Medulla oblongata (tissue), 1 donor: Measurements from ENCODE around the gene PYGB.

Source experiments
- DNase-seq: peaks from one replicate; pipeline ENCODE4 v3.0.0-alpha.2; 2015; ENCODE audit errors: extremely low spot score

PYGB gene

DNA sequence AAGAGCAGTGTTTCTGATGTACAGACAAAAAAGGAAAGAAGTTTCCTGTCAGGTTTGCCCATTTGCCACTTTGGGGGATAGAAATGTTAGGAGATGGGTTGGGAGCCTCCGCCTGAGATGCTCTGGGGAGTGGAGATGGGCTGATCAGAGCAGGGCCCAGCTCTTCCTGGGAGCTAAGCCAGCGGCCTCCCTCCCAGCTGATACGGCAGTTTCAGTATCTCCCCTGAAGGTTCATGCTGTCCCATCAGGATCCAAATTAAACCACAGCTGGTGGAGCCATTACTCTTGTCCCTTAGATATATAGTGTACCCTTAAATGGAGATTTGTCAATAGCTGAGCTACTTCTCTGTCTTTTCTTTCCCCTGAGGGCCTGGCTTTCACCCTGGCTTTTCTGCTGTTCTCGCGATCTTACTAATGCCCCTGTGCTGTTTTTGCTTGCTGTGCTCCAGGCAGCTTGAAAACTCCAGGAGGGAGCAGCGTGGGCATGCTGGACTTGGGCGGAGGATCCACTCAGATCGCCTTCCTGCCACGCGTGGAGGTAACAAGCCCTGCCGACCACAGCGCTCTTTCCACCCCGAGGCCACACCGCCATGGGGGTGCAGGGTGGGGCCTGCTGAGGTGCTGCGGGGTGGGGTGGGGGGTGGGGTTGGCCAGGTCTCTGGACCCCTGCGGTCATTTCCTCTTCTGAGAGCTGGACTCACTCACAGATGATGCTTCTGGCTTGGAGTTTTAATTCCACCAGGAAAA lies 31.5 kb upstream of the PYGB start:
- no peak for DNase-seq

DNA sequence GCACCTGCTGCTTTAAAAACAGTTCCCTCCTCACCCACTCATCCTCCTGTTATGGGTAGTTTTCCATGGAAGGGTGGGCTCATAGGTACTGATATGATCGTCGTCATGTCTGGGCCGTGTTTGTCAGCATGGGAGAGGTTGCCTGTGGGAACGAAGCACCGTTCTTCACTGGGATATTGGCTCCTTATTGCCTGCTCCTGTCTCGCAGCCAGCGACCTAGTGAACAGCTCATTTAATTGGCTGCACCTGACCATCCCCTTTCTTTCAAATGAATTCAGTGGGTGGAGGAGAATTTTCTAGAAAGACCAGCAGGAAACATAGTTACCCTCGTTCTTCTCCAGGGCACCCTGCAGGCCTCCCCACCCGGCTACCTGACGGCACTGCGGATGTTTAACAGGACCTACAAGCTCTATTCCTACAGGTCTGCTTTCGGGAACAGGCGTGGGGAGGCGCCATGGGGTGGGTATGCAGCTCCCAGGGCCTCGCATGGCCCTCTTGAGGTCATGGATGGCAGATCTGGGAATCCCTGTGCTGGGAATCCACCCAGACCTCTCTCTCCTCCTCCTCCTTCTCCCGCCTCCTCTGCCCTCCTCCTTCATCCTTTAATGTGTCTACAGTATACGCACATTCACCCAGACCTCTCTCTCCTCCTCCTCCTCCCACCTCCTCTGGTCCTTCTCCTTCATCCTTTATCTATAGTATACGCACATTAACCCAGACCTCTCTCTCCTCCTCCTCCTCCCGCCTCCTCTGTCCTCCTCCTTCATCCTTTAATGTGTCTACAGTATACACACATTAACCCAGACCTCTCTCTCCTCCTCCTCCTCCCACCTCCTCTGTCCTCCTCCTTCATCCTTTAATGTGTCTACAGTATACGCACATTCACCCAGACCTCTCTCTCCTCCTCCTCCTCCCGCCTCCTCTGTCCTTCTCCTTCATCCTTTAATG lies 30.4 kb upstream of the PYGB start:
- no peak for DNase-seq

DNA sequence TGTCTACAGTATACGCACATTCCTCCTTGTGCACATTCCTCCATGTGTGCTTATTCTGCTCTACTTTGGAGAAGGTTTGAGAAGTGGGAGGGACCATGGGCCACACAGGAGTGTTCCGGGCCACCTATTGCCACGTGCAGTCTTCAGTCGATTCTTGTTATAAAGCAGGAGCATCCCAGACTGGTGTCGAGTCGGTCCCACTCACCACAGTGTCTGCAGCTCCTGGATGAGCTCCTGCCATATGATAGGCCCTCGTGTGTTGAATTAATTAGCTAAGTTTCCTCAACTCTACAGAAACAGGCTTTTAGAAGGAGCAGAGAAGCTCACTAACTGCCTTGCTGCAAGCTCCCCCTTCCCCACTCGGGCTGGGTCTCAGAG lies 29.8 kb upstream of the PYGB start:
- DNase-seq = no peak

DNA sequence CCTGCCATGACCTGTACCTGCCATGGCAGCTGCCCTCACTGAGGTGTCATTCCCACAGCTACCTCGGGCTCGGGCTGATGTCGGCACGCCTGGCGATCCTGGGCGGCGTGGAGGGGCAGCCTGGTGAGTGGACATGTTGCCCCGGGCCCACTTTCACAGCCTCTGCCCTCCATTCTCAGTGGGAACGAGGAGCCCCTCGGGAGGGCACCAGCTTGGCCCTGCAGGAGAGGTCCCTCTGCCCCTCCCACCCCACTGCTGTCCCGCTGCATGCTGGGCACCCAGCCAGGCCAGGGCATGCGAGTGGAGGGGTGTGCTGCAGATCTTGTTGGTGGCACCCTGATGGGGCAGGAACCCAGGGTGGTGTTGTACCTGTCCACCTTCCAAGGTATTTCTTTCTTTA lies 29.4 kb upstream of the PYGB start:
- DNase-seq = no peak

DNA sequence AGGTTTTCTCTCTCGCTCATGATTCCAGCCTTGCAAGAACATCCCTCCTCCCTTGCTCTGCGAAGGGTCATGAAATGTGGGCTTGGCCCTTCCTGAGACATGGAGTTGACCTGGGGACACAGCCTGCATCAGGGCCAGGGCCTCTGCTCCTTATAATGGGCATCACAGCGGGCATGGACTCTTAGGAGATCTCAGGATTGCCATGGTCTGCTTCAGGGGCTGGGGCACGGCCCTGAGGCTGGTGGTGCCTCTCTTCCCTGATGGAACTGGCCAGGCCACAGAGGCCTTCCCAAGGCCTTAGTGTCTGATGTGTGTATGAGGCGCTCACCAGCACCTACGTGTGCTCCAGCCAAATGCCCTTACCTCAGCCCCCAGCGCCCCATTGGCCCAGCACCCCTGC lies 28.5 kb upstream of the PYGB start:
- DNase-seq = no peak

DNA sequence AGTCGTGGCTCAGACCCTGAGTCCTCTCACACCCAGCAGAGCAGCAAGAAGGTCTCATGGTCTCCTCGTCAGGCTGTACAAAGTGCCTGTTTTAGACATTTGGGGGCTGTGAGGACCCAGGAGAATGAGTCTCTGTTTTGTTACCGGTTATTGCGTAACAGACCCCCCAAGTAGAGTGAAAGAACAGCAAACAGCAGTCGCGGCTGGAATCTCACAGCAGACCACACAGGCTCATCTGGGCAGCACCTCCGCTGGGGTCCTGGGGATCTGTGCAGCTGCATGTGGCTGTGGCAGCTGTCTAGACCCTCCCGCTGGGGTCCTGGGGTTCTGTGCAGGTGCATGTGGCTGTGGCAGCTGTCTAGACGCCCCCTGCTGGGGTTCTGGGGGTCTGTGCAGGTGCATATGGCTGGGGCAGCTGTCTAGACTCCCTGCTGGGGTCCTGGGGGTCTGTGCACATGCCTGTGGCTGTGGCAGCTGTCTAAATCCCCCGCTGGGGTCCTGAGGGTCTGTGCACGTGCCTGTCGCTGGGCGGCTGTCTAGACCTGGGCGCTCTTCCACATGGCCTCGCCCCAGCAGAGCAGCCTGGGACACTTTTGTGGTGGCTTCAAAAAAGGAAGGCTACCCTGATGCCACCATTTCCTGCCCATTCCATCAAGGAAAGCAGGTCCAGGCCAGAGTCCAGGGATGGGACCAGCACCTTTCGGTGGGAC lies 27.7 kb upstream of the PYGB start:
- DNase-seq = no peak

DNA sequence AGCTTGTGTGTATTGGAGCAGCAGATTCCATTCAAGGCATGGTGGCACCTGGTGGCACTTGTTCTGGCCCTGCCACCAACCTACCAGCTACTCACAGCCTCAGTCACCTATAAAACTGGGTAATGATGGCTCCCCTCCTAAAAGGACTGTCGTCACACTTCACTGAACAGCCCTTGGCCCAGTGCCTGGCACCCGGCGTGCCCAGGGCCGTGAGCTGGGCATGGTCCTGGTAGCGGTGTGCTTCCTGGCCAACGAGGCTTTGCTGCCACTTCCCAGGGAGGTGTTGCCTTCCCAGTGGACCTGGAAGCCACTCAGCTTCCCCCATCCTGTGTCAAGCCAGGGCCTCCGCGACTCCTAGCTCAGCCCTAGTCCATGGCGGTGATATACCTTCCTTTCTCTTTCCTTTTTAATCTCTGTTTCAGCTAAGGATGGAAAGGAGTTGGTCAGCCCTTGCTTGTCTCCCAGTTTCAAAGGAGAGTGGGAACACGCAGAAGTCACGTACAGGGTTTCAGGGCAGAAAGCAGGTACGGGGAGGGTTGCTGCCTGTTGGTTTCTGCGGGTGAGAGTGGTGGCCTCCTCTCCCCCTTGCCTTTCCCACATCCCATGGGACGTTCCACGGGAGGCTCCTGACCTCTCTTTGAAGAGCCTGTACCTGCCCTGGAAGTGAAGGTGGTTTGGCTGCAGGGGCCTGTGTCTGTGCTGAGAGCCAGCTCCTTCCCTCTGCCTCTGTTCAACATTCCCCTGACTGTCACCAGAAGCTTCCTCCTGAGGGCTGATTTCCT lies 26.9 kb upstream of the PYGB start:
- no peak for DNase-seq

DNA sequence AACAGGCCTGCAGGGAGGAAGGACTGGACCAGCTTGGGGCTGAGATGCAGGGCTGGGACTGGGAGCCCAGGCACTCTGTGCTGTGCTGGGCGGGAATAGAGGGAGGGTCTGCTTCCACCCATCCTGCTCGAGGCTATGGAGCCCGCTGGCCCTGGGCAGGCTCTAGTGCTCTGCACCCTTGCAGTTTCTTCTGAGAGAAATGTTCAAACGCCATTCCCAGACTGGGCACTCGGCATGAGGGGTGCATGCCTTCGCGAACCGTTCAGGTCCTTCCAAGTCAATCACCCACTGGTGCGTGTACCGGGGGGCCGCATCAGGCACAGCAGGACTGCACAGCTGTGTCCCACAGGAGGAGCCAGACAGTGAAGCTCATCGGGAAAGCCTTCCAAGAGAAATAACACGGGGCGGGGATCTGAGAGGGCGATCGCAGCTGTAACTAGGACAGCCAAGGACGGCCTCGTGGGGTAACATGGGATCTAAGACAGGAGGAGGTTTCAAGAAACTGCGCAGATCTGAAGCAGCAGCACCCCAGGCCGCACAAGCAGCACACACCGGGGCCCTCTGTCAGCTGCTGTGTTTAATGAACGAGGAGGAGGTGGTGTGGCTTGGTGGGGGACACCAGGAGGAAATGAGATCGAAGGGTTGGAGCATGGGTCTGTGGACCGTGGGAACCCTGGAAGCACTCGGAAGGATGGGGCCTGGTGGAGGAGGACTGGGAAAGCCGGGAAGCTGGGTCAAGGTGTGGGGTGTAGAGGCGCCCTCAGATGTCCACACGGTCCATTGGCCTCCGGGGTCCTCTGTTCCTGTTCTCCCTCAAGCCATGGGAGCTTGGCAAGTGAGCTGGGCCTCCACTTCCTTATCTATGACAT lies 26.1 kb upstream of the PYGB start:
- no peak for DNase-seq

DNA sequence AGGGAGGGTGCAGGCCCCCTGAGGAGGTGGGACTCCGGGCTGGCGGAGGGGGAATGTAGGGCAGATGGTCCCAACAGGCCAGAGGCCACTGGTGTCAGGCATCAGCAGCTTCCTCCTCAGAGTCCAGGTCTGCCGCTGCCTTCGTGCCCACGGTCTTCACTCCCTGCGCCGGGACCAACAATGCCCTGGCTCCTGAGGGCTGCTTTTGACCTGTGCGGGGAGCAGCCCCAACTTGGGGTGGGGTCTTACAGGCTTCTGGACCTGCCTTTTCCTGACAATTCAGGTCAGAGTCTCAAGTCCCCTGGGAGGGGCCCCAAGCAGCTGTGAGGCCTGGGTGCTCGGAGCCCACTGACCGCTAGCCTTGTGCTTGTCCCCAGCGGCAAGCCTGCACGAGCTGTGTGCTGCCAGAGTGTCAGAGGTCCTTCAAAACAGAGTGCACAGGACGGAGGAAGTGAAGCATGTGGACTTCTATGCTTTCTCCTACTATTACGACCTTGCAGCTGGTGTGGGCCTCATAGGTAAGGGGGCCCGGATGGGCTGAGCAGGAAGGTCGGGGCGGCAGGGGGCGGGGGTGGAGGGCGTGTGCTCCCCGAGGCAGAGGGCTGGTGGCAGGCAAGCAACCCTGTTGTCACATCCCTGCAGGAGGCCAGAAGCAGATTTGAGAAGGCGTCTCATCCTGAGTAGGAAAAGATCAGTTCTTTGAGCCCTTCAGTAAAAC lies 25.3 kb upstream of the PYGB start:
- no peak for DNase-seq

DNA sequence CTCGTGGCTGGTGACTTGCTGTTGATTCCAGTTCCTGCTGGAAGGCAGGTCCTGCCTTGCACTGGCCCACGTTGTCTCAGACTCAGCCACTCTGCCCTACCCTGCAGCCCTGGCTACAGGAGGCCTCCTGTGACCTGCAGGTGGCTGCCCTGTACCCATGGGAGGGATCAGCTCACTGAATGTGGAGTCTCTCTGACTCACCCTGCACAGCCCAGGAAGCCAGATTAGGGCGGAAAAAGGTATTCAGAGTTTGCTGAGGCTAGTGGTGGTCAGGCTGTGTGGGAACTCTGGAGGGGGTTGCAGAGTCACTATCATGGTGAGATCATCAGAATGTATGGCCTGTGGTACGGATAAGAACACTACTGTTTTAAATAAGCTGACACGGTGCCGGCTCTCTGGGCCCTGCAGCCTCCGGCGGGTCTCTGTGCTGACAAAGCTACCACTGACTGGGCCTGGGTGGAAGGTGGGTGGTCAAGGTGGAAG lies 24.7 kb upstream of the PYGB start:
- no peak for DNase-seq

DNA sequence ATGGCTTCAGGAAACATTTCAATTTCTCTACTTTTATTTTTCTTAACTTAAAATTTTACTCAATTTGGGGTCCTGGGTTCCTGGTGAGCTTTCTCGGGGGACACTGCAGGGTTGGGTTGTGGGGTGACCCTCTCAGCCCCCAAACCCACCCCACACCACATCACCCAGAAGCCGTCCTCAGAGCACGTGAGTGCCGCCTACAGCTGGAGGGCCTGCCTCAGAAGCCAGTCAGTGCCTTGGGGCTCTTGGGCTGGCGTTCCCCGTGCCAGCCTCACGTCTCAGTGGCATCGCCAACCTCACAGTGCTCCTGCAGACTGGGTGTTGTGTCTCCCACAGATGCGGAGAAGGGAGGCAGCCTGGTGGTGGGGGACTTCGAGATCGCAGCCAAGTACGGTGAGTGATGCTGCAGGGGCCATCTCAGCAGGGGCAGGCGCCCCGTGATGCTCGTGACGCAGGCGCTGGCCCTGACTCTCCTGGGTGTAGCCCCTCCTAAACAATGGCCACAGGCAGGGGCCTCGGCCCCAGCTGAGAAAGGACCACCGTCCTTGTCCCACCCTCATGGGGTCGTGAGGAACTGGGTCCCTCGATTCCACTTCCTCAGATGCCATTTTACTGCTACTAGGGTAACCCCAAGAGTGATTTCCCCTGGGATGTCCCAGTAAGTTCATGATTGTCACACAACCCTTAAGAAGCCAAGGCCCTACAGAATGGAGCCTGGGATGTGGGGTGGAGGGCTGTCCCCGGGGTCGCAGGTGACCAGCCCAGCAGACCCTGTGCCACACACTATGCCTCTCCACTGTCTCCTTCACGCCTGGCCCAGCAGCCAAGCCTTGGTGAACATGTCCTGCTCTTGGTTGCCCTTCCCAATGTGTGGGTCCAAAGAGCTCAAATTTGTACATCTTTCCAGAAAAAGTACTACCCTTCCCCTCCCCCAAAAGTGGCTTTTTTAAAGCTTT lies 23.8 kb upstream of the PYGB start:
- no peak for DNase-seq

DNA sequence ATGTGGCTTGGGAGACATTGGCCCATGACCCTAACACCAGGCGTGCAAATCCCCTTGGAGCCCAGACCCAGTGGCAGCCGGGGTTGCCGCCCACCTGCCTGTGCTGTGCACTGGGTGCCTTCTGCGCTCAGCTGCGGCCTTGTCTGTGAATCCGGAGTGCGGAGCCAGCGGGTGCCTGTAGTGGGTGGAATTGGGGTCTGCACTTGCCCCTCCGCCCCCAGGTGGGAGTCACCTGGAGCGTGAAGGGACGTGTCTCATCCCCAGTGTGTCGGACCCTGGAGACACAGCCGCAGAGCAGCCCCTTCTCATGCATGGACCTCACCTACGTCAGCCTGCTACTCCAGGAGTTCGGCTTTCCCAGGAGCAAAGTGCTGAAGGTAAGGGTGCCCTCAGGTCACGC lies 22.9 kb upstream of the PYGB start:
- DNase-seq = no peak

DNA sequence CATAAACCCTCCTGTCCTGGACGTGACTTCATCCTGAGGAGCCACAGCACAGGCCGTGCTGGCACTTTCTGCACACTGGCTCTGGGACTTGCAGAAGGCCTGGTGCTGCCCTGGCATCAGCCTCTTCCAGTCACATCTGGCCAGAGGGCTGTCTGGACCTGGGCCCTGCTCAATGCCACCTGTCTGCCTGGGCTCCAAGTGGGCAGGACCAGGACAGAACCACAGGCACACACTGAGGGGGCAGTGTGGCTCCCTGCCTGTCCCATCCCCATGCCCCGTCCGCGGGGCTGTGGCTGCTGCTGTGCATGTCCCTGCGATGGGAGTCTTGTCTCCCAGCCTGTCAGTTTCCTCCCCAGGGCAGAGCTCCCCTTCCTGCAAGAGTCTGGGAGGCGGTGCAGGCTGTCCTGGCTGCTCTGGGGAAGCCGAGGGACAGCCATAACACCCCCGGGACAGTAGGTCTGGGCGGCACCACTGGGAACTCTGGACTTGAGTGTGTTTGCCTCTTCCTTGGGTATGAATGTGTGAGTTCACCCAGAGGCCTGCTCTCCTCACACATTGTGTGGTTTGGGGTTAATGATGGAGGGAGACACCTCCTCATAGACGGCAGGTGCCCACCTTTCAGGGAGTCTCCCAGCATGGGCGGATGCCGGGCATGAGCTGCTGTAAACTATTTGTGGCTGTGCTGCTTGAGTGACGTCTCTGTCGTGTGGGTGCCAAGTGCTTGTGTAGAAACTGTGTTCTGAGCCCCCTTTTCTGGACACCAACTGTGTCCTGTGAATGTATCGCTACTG lies 22.0 kb upstream of the PYGB start:
- DNase-seq = no peak

DNA sequence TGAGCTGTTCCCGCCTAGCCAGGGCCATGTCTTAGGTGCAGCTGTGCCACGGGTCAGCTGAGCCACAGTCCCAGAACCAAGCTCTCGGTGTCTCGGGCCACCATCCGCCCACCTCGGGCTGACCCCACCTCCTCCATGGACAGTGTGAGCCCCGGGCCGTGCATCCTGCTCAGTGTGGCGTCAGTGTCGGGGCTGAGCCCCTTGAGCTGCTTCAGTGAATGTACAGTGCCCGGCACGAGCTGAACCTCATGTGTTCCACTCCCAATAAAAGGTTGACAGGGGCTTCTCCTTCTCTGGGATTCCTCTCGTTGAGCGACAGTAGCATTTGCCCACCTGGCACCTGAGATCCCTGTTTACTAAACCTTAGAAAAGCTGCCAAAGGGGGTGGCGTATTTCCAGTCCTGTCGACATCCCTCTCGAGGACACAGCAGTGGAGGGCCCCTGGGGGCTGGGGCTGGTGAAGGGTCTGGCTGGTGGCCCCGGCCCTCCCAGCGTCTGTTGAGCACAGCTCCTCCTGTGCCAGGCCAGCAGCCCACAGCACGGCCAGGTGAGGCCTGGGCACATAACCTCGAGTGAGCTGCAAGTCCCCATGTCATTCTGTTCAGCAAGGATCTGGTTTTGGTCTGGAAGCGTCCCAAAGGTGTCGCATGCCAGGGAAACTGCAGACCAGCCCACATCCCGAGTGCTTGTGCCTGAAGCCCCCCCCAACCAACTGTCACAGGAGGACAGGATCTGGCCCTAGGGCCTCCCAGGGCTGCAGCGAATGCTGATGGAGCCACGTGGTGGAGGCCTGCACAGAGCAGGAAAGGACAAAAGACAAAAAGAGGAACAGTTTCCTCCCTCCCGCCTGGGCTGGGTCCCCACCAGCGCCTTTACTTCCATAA lies 21.2 kb upstream of the PYGB start:
- peak; percentile 61 for DNase-seq

DNA sequence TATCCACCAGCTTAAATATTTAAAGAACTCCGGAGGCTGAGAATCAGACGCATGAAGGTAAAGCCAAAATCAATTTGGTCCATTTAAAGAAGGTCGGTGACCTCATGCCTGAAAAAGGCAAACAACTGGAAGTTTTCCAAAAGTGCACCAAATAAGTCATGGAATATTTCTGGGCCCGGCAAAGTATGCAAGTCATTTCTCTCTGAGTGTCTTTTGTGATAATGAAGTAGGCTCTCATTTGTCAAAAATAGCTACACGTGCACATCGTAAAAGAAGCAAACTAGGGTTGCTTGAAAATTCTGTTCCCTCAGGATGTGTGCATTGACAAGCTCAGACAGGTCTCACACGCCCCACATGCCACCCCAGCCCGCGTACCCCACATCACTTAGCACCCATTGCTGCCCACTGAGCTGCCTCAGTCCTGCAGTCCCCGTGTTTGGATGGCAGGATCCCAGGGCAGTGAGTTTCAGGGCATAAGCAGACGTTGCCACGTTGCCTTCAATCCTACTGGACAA lies 20.5 kb upstream of the PYGB start:
- no peak for DNase-seq

DNA sequence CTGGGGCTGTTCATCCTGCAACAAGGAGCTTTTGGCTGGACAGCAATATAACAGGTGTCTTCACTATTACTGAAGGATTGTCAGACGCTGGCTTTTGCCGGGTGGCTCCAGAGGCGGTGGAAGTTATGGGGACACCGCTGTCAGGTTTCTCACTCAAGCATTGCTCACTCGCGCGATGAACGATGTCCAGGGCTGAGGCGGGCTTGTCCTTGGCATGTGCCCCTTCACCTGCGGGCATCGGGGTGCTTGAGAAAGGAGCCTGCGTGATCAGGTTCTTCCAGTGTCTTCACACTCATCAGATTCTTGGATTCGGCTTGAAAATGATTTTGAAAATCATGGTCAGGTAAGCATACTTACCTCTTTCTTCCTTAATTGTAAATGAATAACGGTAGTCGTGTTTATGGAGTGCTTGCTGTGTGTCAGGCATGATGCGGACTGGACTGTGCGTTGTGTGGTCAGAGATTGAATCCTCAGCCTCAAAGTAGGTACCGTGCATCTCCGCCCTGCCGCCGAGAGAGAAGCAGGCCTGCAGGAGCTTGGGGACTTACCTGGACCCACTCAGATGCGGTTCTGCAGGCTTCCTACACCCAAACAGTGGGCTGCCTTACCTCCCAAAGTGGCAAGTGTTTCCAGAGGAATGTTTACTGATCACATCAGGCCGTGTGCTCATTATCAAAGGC lies 18.3 kb upstream of the PYGB start:
- no peak for DNase-seq
